Keratinocyte (primary cell): ENCODE measurements around the gene CTNNA3.

Experiments used
- EZH2 ChIP-seq: IDR thresholded peaks from one replicate; pipeline ENCODE4 v1.6.1; 2012; ENCODE audit warnings: inconsistent platforms, mild to moderate bottlenecking, low read length, moderate library complexity
- TF ChIP-seq, protein P1 (sequence below), 3 experiments: IDR thresholded peaks in 1 of 3; conservative IDR thresholded peaks in 1 of 3; optimal IDR thresholded peaks in 1 of 3; 2 replicates in 2 of 3; 3 replicates in 1 of 3; pipeline versions ENCODE3 to v1.5.1; 2011; ENCODE audit warnings: low read length in 3 of 3, mild to moderate bottlenecking in 3 of 3, moderate library complexity in 2 of 3, control low read depth in 1 of 3, inconsistent platforms in 1 of 3; ENCODE audit not compliant: insufficient read depth in 2 of 3; ENCODE audit errors: extremely low read depth in 1 of 3

DNA sequence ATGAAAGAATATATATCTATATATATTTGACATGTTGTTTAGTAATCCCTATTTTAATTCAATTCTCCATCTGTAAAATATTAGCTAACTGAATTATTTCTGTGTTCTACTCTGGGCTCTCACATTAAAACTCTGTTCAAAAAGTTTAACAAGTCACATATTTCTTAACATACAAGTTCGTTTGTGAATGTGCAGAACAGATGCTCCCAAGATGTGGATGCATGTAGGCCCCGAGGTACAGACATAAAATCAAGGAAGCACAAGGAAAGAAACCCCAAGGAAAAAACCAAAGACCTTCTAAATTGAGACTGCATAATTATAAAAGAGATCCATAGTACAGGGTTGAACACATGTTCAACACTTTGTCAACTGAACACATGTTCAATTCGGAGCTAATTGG is 595.0 kb downstream of the CTNNA3 start:
- TF ChIP-seq, protein P1, sequence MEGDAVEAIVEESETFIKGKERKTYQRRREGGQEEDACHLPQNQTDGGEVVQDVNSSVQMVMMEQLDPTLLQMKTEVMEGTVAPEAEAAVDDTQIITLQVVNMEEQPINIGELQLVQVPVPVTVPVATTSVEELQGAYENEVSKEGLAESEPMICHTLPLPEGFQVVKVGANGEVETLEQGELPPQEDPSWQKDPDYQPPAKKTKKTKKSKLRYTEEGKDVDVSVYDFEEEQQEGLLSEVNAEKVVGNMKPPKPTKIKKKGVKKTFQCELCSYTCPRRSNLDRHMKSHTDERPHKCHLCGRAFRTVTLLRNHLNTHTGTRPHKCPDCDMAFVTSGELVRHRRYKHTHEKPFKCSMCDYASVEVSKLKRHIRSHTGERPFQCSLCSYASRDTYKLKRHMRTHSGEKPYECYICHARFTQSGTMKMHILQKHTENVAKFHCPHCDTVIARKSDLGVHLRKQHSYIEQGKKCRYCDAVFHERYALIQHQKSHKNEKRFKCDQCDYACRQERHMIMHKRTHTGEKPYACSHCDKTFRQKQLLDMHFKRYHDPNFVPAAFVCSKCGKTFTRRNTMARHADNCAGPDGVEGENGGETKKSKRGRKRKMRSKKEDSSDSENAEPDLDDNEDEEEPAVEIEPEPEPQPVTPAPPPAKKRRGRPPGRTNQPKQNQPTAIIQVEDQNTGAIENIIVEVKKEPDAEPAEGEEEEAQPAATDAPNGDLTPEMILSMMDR (optimal IDR thresholded peaks at IDR 0.05 in 1 of 3, IDR thresholded peaks at IDR 0.05 in 1 of 3, conservative IDR thresholded peaks at IDR 0.05 in 1 of 3; ENCODE audit: extremely low read depth in 1 of 3, insufficient read depth in 2 of 3, low read length in 3 of 3): no peak
- TF ChIP-seq EZH2: no peak
